RKO (cell line): ENCODE results near the gene WNT11.

Experiments
- DNase-seq: peaks from one replicate; pipeline ENCODE4 v3.0.0-alpha.2; 2016; ENCODE audit warnings: low spot score

Gene WNT11

DNA sequence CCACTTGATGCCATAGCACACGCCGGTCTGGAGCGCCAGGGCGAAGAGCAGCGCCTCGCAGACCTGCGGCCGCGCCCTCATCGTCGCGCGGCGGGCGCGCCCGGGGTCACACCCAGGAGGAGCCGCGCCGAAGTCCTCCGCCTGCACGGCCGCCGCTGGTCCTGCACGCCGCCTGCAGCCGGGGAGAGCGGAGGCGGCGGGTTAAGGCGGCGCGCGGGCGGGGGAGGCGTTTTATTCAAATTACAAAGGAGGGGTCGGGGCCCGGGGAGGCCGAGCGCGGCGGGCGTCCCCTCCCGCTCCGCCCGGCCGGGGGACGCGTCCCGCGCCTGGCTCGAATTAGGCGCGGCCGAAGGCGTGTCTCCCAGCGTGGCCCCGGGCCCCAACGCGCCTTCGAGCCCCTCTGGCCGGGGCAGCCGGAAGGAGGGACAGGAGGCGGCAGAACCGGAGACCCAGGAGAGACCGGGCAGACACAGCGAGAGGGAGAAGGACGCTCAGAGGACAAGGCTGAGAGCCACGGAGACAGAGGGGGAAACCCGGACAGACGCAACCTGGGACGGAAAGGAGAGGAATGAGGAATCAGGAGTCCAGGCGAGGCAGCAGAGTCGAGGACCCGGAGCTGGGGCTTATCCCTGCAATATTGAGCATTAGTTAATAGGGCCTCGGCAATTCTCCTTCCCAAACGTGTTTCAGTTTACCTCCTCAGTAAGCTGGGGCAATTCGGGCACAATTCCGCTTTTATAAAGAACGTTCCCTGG lies at the start of gene WNT11:
Gene WNT11 (minus strand): TSS at position 176 of the 755 bp plus-strand sequence. CDS start 95 bp downstream, at position 81.
- DNase-seq: peak; percentile 36

DNA sequence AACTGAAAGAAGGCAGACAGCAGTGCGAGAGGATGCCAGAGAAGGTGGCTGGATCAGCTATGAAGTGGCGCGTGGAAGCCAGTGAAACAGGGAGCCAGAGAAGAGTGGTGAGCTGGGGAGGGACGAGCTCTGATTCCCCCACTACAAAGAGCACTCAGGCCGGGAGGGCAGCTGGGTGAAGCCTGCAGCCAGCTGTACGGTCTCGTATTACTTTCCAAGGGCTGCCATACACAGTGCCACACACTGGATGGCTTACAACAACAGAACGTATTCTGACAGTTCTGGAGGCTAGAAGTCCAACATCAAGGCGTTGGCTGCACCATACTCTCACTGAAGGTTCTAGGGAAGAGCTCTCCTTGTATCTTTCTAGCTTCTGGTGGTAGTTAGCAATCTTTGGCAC lies 47.1 kb upstream of the WNT11 start:
- no peak for DNase-seq

DNA sequence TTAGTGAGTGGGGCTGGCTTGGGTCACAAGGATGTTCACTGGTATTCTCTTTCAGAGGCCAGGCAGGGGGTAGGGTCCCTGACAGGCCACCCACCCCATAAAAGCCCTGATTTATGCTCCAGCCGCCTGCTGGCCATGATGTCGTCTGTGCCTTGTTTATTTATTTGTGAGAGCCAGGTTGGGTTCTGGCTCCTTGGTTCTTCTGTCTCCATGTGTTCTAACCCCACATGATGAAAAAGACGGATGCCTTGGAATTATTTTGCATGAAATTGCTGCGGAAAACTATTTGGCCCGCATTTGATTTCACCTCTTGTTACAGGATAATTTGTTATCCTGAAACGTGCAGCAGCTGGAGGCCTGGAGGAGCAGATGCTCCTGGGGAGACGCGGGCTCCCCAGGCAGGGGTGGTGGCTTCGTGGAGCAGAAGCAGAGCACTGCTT lies 46.3 kb upstream of the WNT11 start:
- no peak for DNase-seq

- no peak for DNase-seq
Observed at GRCh38 chr11:76251576-76251975, 45.3 kb upstream of the WNT11 start.

GRCh38 chr11:76251226-76251575 lies 44.9 kb upstream of the WNT11 start:
- no peak for DNase-seq

DNA sequence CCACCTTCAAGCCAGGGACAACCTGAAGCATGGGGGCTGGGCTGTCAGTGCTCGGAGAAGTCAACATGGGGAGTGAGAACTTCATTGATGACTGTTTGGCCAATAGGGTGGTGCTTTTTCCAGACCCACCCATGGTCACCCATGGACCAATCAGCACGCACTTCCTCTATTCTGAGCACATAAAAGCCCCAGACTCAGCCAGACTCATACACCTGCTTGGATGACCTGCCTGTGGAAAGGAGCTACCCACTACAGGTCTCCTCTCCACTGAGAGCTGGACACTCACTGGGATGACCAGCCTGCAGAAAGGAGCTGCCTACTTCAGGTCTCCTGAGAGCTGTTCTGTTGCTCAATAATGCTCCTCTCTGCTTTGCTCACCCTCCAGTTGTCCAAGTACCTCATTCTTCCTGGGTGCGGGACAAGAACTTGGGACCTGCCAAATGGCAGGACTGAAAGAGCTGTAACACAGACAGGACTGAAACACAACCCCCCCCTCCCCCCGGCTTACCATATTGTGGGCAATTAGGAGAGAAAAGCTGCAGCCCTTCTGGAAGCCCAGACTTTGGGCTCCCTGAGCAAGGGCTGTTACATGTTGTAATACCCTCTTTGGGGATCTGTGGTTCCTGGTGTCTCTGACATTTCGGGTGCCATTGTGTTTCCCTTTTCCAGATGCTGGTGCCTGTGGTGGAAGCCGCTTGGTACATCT lies 44.4 kb upstream of the WNT11 start:
- DNase-seq: no peak

DNA sequence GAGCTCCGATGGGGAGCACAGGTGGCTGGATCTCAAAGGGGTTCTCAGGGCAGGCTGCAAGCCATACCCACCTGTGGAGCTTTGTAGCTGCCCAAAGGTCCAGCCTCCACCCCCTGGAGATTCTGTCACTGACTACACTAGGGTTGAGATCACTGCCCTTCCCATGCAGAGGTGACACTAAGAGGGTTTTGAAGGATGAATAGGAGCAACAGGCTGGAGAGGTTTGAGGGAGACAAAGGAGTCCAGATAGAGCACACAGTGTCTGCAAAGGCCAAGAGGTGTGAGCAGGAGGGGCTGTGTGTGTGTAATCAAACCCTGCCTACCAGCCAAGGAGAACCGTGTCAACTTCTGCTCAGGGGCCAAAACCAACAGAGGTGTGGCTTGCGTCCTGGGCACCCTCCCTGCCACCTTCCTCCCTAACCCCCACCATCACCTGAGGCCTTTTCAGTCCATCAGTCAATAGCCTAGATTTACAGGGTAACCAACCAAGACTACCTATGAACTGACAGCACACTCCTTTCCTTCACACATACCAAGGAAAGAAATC lies 43.0 kb upstream of the WNT11 start:
- DNase-seq: no peak

- peak; percentile 15 for DNase-seq
Observed at GRCh38 chr11:76248210-76248609, 41.9 kb upstream of the WNT11 start.

GRCh38 chr11:76247091-76247490 lies 40.8 kb upstream of the WNT11 start:
- DNase-seq: no peak

GRCh38 chr11:76246271-76246933 lies 40.1 kb upstream of the WNT11 start:
- DNase-seq: no peak

- DNase-seq: no peak
Observed at GRCh38 chr11:76245720-76246119, 39.4 kb upstream of the WNT11 start.

DNA sequence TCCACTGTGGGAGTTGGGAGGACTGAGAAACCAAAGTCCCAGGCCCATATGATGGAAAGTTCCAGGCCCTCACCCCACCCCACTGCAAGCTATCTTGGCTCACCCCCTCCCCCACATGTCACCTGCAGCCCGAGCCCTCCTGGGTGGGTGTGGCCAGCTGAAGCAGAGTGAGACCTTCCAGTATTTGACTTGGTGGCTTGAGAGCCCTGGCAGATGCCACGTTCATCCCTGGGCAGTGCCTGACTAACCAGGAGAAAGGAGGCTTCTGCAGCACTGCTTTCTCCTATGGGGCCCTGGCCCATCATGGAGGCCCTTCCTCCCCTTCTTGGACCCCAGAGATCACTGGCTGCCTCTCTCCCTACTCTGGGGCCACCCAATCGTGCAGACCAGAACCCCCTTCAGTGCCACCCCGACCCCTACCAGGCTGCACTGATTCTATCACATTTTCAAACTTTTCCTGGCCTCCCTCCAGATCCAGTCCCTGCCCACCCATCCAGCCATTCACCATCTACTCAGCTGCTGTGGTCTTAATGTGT lies 38.1 kb upstream of the WNT11 start:
- no peak for DNase-seq

- DNase-seq: no peak
Observed at GRCh38 chr11:76243957-76244285, 37.6 kb upstream of the WNT11 start.

DNA sequence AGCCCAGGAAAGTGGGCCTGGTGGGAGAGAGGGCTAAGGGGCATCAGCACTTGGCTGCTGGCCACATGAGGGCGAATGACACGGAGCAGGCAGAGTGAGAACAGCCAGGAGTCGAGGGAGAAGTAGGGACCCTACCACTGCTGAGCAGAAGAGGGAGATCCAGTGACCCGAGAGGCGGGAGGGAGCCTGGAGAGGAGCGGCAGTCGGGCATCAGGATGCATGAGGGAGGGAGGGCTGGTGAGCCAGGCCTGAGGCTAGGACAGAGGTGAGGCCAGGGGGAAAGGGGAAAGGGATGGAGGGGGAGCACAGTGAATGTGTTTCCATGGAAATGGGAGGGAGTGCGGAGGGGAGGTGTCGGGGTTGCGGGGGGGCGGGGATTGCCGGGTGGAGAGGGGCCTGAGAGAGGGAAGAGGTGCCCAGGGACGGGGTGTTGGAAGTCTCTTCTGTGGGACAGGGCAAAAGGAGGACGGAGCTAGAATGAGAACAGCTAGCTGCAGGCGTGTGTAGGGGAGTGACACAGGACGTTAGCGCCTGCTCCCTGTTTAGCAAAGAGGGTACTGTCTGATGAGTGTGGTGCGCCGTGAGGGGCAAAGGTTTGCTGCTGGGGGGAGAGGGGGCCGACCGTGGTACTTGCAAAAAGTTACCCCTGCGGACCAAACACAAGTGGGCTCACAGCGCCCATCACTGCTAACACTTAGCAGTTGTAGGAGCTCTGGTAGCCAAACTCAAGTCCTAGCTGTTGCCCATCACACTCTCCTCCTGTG lies 37.1 kb upstream of the WNT11 start:
- DNase-seq: no peak

DNA sequence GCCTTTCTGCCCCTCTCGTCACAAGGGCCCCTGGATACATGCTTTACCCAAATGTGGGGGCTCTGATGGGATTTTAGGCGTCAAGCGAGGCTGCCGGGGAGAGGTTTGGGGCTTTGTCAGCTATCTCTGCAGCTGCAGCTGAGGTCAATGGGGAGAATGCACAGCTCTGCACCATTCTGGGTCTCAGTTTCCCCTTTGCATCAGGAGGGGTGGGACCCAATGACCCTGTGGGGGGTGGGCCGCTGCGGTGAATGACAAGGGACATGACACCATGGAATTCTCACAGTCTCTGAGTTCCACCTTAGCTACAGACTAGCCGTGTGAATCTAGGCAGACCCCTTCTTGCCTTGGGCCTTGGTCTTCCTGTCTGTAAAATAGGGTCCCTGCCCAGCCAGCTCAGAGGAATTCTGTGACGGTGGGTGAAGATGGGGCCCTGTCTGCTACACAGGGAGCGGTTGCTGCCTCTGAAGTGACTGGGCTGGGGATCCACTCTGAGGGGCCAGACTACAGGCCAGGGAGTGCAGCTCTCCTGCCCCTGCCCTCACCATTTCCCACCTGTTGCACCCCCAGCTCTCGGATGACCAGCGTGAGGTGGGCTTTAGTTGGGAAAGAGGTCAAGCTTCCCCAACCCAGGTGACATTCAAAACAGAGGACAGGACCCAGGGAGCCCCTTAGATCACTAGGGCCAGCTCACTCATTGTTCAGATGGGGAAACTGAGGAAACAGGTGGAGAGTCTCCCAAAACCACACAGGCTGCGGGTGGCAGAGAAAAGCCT lies 35.9 kb upstream of the WNT11 start:
- no peak for DNase-seq

GRCh38 chr11:76241243-76242000 lies 35.1 kb upstream of the WNT11 start:
- no peak for DNase-seq

- DNase-seq: no peak
Observed at GRCh38 chr11:76240666-76241065, 34.4 kb upstream of the WNT11 start.

DNA sequence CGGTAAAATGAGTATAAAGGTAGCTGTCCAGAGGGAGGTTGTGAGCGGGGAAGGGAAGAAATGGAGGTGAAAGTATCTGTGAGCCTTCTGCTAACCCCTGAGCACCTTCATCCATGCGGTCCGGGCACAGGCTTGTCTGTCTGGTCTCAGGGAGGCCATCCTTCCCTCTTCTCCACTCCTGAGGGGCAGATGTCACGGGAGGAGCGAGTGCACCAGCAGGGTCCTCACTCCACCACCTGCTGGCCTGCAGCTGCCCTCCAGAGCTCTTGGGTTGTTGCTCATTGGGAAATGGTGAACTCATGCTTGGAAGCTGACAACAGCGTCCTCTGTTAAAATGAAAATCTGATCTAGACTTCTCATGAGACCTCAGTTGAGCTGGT lies 33.8 kb upstream of the WNT11 start:
- no peak for DNase-seq

DNA sequence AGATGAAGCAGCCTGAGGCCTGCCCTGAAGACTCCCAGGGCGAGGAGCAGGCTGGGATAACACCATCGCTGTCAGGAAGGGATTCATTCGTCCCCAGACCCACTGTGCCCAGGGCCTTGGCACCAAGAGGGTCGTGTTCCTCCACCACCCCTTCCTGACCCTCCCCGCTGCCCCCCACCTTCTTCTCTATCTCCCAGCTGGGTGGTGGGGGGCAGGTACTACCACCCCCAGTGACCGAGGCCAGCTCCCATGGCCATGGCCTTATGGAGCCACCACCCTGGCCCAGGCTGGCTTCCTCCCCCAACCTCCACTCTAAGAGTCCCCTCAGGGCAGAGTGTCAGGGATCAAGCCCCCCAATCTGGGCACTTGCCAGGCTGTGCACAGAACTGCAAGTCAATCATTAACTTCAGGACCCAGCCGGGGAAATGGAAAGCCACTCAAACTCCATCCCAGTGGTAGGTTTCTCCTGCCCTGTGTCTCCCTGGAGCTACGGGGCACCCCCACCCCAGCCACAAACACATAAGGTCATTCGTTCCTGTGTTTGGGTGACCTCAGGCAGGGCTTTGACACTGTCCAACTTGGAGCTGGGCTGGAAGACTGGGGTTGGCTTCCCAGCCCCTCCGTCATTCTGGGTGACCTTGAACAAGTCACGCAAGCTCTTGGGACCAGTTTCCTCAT lies 33.3 kb upstream of the WNT11 start:
- DNase-seq: no peak

GRCh38 chr11:76238551-76238950 lies 32.2 kb upstream of the WNT11 start:
- DNase-seq: no peak
